GM19328 (cell line): ENCODE results near the gene NR2F6.

ENCODE experiments used
- ATAC-seq: cut with Tn5 transposase; IDR thresholded peaks from one replicate; pipeline ENCODE4 v1.9.1; 2021; ENCODE audit warnings: mild to moderate bottlenecking, moderate library complexity; ENCODE audit not compliant: unreplicated experiment

The NR2F6 gene

DNA sequence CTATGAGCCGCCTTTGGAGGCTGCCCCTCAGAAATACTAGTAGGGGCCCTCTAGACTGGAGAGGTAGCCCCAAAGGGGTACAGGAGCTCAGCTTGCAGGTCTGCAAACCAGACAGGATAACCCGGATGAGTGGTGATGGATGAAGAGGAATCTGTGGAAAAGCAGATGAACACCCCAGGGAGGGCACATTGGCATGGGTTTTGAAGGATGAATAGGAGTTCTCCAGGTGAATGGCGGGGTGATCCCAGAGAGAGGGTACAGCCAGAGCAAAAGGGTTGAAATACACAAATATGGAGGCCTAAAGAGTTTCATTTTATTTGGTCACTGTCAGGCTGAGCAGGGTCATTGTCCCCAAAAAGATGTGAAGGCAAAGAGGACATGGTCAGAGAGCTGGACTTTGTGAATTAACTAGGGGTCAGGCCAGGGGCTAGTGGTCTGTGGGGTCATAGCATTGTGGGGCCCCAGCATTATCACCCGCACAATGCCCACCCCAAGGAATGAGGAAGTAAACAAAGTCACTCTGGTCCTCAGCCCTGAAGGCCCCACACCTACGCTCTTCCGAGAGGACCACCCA, 4.8 kb downstream of the NR2F6 start:
- no peak for ATAC-seq

DNA sequence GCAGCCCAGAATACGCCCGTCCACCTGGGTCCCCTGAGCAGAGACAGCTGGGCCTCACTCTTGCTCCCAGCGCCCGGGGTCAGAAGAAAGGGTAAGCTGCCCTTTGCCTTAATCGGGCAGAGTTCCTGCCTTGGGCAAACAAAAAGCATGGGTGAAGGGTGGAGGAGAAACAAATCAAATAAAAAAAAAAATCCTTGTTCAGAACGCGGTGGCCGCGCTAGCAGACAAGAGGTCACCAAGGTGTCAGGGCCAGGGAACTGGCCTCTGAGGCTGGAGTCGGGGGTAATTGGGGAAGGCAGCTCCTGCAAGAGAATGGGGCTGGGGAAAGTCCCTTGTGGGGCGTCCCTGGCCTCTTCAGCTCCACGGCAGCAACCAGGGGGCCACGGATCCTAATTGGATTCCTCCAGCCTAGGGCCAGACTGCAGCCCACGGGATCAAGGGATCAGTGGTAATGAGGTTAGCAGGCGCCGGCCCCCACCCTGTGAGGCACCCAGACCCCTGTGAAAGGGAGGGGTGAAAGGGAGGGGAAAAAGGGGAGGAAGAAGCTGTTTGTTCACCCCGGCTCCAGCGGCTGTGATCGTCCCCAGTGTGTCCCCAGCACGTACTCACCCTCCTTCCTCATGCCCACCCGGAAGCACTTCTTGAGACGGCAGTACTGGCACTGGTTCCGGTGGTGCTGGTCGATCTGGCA, 5.5 kb downstream of the NR2F6 start:
- no peak for ATAC-seq

DNA sequence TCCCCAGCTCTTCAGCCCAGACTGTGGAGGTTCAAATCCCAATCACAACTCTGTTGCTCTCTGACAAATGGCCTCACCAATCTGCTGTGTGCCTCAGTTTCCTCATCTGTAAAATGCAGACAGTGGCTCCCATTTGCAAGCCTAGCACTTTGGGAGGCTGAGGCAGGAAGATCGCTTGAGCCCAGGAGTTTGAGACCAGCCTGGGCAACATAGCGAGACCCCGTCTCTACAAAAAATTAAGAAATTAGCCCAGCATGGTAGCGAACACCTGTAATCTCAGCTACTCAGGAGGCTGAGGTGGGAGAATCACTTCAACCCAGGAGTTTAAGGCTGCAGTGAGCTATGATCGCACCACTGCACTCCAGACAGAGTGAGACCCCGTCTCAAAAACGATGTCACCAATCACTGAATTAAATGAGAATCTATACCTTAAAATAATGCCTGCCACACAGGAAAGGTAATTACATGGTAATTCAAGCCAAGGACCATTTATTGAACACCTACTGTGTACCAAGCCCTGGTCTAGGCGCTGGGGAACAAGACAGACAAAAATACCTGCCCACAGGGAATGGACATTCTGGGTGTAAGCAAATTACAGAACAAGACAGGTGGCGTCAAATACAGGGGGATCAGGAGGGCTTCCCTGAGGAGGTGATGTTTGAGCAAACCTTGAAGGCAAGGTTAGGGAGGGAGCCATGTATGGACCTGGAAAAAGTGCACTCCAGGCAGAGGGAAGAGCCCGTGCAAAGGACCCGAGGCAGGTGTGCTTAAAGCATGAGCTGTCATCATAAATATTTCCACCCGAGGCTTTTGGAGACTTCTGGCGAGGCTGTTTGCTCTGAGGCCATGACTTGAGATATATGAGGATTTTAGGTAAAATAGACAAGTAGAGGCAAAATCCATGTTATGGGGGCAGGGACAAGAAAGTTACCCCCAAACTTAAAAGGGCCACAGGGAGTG, 7.7 kb downstream of the NR2F6 start:
- no peak for ATAC-seq

DNA sequence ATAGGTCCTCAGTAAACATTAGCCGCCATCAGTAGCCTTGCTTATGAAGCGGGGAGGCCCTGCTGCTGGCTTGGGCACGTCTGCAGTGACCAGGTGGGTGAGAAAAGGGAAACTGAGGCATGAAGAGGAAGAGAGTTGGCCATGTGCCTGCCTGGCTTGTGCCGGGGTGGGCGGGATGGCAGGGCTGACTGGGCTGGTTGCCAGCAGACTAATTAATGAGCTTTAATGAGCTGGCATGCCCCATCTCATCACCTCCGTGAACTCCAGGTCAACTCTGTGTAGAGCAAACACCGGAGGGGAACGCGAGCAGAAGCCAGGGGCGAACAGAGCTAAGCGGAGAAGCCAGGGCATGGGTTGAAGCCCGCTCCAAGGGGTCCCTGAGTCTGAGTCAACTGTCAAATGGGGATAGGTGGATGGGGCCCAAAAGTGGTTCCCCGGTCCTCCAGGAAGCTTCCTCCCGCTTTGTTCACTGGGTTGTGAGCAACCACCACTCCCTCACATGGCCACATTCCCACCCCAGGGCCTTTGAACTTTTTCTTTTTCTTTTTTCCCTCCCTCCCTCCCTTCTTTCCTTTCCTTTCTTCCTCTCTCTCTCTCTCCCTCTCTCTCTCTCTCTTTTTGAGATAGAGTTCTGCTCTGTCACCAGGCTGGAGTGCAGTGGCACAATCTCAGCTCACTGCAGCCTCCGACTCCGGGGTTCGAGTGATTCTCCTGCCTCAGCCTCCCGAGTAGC, 8.7 kb downstream of the NR2F6 start:
- no peak for ATAC-seq

DNA sequence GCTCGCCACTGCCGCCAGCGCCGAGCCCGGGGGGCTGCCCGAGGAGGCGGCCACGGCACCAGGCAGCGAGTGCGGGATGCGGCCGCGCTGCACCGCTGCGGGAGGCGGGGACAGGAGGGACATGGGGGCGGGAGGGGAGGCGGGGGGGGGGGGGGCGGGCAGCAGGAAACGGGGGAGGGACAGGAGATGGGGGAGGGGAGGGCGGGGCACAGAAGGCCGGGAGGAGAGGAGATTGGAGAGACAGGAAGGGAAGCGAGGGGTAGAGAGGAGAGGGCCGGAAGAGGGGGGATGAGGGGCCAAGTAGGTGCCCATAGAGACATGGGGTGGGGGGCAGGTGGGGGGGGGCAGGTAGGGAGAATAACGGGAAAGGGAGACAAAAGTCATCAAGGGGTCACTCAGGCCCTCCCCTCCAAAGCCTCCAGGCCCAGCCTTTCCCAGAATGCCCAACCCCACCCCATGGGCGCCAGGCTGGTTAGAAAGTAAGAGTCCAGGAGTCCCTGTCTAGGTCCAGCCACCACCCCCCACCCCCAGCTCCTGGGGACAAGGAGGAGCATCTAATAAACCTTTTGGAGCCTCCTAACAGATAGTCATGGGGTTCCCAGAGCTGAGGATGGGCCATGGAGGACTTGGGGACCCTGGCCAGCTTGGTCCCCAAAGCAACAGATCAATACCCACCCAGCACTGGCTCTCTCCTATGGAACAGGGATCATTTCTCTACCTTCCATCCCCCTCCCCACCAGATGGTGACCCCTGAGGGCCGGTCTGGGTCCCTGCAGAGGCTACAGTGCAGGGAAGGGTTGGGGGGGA, 9.5 kb downstream of the NR2F6 start:
- ATAC-seq = no peak

DNA sequence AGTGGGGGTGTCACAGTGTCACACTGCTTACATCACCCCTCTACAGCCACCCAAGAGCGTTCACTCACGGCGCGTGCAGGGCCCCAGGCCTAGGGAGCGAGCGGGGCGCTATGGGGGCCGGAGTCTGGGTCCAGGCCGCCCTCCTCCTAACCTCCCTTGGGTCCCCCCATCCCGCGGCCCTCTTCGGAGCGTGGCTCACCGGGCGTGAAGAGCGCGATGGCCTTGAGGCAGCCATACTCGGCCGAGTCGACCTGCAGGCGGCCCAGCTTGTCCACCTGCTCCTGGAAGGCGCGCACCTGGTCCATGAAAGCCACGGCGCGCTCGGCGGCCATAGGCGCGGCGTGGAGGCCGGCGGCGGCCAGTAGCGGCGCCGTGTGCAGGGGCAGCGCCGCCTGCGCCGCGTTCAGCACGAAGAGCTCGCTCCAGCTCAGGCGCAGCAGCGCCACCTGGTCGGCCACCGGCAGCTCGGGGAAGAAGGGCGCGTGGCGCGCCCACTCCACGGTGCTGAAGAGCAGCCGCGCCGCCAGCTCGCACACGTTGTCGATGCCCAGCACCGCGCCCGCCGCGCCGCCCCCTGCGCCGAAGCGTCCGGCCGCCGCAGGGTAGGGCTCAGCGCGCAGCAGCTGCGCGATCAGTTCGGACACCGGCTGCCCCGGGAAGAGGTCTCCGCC, 10.3 kb downstream of the NR2F6 start:
- ATAC-seq = peak; percentile 61

DNA sequence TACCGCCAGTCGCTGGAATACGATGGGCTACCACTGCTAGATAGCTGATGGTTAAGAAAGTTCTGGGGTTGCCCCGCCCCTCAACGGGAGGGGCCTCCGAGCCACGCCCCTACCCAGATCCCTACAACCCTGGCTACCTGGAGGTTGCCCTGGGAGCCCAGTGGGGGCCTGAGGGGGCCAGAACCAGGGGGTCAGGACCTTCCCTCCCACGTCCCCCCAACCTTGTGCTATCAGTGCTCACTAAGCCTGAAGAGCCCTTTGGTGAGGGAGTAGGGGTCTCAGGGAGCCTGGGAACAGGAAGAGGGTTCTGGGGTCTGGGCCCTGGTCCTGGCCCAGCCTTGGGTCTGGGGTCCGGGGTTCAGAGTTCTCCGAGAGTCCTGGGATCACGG, 10.8 kb downstream of the NR2F6 start:
- ATAC-seq = no peak

DNA sequence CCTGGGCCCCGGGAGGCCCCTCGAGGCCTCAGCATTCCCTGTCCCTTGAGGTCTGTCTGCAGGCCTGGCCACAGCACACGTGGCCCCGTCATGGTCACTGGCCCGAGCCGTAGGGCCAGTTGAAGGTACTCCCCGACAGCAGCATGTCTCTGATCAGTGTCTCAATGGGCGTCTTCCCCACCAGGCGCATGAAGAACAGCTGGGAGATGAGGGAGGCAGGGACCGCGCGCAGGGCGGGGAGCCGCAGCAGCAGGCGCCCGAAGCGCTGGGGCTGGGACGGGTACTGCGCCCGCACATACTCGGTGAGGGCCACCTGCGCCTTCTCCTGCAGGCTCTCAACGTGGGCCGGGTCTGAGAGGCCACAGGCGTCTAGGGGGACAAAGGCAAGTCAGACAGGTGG, 13.5 kb downstream of the NR2F6 start:
- ATAC-seq = no peak

DNA sequence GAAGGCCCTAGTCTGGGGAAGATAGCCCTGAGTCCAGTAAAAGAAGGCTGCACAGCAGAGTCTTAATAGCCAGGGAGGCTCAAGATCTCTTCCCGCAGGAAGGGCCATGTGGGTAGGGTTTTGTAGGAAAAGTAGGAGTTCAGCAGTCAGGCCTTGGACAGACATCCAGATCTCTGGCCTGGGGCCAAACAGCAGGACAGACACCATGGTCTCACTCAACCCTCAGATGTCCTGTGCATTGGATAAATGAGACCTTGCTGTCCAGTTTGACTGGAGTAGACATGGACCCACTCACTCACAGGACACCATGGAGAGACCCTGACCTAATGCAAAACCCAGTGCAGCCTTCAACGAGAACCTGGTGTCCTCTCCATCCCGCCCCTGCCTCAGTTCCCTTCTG, 15.8 kb downstream of the NR2F6 start:
- no peak for ATAC-seq

DNA sequence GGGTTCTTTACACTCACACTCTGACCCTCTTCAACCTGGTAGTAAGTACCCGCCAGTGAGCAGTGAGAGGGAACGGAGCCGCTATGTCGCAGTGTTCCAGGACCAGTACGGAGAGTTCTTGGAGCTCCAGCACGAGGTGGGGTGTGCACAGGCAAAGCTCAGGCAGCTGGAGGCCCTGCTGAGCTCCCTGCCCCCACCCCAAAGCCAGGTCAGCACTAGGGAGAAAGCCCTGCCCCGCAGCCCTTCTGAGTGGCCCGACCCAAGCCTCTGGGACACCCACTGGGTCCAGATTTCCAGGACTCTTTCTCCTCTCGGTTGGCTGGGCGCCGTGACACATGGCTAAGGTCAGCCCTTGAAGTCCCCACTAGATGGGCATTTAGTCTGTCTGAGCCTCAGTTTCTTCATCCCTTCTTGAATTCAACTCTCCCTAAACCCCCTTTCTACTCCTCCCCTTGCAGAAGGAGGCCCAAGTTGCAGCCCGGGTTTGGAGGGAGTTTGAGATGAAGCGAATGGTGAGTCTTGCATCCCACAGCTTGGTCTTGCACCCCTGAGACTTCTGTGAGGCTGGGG, 17.8 kb downstream of the NR2F6 start:
- ATAC-seq = no peak

DNA sequence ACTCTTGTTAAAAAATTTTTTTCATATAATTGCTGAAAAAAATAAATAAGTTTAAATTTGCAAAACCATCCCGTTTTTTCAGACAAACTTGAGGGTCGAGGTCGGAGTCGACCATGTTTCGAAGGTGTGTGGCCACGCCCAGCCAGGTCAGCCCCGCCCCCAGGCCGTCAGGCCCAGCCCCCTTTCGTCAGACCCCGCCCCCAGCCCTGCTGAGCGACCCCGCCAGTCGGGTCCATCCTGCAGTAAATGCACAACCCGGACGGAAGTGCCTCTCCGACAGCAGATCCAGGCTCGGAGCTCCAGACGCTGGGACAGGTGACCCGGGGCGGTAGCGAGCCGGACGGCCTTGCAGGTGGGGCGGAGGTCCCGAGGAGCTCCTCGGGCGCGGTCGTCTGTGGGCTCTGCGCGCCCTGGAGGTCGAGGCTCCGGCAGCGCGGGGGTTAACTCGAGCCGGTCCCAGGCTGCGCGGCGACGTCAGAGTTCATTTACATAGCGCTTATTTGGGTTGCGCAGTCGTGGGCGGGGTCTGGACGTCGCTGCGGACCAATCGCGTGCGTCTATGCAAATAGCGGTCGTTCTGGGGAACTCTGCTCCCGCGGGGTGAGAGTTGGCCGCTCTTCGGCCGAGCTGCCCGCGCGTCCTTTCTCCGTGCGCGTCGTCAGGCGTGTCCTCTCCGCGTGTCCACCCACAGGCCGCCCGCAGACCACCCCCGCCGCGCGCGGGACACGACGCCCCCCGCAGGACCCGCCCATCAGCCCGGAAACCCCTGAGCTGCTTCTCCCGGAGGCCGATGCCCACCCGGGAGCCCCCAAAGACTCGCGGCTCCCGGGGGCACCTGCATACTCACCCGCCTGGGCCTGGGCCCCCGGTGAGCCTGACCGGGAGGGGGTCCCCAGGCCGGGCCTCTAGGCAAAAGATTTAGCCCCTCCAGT, 19.5 kb downstream of the NR2F6 start, which contains the start of gene OCEL1:
TSS of gene OCEL1 (plus strand) at position 225 of the 932 bp plus-strand sequence. CDS start at position 247, 22 bp downstream.
- peak; percentile 88 for ATAC-seq

DNA sequence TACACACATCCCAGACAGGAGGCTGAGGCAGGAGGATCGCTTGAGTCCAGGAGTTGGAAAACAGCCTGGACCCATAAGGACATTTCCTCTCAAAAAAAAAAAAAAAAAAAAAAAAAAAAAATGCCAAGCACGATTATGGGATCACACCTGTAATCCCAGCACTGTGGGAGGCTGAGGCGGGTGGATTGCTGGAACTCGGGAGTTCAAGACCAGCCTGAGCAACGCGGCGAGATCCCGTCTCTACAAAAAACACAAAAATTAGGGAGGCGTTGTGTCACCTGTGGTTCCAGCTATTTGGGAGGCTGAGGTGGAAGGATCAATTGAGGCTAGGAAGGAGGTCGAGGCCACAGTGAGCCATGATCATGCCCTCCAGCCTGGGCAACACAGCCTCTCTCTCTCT, 20.7 kb downstream of the NR2F6 start:
- no peak for ATAC-seq

DNA sequence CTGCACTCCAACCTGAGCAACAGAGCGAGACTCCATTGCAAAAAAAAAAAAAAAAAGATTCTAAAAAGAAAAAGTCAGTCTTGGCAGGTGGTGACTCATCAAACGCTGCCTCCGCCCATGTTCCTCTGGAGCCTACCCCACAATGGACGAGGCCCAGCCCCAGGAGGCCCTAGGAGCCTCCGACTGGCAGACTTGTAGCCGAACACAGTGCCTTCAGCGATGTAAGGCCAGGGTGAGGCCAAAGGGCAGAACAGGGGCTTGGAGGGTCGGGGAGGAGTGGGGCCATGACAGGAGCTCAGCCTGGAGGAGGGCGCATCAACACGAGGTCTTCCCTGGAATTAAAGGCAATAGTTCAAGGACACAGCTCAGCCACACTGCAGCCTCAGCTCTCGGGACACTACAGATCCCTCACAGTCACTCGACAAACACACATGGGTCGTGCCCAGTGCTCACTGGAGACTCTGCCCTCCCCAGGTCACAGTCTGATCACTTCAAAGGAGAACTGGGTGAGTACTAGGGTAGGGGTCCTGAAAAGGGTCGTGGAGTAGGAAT, 25.4 kb downstream of the NR2F6 start:
- no peak for ATAC-seq

DNA sequence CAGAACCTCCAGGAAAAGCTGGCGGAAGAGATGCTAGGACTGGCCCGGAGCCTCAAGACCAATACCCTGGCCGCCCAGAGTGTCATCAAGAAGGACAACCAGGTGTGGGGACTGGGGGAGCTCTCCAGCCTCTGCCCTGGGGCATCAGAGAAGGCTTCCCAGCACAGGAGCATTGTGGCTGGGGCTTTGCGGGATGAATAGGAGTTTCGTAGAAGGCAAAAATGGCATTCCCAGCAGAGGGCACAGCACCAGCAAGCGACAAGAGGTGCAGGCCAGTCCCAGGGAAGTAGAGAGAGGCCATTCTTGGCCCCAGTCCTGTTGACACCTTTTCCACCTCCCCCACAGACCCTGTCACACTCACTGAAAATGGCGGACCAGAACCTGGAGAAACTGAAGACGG, 26.4 kb downstream of the NR2F6 start:
- no peak for ATAC-seq

DNA sequence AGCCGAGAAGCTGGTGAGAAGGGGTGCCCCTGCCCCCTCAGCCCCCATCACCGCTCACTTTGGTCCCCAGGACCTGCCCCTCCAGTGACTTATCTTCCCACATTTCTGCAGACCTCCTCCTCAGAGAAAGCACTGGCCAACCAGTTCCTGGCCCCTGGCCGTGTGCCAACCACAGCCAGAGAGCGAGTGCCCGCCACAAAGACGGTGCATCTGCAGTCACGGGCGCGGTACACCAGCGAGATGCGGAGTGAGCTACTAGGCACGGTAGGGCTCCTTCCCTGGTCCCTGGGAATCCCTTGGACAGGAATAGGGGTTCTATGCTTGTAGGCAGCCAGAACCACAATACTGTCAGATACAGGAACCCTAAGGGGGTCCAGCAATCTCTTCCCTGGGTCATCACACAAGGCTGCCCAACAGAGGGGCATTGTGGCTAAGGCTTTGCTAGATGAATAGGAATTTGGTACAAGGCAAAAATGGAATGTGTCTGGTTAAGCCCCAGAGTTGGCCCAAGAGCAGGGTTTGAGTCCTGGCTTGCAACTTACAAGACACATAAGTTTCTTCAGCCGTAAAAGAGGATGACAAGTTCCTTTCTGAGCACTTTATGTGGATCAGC, 29.6 kb downstream of the NR2F6 start:
- ATAC-seq = no peak

DNA sequence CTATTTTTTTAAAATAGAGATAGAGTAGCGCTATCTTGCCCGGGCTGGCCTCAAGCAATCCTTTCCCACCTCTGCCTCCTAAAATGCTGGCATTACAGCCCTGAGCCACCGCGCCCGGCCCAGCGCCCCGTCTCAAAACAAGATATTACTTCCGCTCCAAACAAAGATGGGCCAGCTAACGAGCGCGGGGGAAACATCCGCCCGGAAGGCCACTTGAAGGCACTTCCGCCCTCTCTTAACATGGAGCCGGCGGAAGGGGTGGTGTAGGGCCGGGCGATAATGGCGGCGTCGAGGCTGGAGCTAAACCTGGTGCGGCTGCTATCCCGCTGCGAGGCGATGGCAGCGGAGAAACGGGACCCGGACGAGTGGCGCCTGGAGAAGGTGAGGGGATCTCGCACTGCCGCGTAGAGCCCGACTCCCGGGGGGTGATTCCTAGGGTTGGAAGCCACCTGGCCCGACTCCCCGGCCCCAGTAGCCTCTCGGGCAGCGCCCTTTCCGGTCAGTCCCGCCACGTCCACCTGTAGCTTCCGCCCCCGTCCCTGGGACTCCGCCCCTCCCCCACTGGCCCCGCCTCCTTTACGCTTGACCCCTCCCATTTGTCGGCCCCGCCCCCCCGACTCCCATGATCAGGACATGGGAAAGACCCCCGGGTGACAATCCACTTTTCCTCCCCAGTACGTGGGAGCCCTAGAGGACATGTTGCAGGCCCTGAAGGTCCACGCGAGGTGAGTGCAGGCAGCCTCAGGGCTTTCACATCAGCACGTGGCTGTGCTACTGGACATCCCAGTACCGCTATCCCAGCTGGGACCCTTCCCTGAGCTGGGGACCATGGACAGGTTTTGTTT, 30.4 kb downstream of the NR2F6 start, which contains the start of gene USE1:
TSS of gene USE1 (plus strand) at position 231 of the 845 bp plus-strand sequence. CDS start at position 280, 49 bp downstream.
- peak; percentile 72 for ATAC-seq
